B cell (primary cell): ENCODE results near the gene SLC7A1. TPM values are rescaled to one million over a fixed set of nuclear protein-coding genes. Genes with fewer than 3 reads are reported as not detected.

Experiments used
- ATAC-seq: fragments of 200-7000 bp; cut with Tn5 transposase; one replicate; pipeline ENCODE4 v1.10.0; 2021; ENCODE audit warnings: low read depth, mild to moderate bottlenecking, moderate number of reproducible peaks, moderate library complexity
- CTCF ChIA-PET: fragments of 350-600 bp; sonication (Branson Sonifier 250); formaldehyde crosslinking; loops from one replicate; lab custom pipeline; 2021; ENCODE audit warnings: antibody characterized with exemption, inconsistent platforms; lab: Charles Lee
- POLR2A ChIA-PET: fragments of 350-600 bp; sonication (Branson Sonifier 250); formaldehyde crosslinking; loops from one replicate; lab custom pipeline; 2021; ENCODE audit warnings: antibody characterized with exemption; lab: Charles Lee
- DNase-seq: peaks from one replicate; pipeline ENCODE4 v3.0.0; 2013
- H2AFZ ChIP-seq: 2 replicates; pipeline ENCODE4 v1.6.1; 2012; ENCODE audit warnings: mild to moderate bottlenecking, low read depth, low read length; ENCODE audit not compliant: insufficient read depth, poor library complexity, severe bottlenecking
- H3K27ac ChIP-seq, 2 donors: 1 replicate in 1 of 2; 2 replicates in 1 of 2; pipeline ENCODE4 v1.5.1; 2012 to 2013; ENCODE audit warnings: low read length in 2 of 2, mild to moderate bottlenecking in 2 of 2, moderate library complexity in 1 of 2
- H3K27me3 ChIP-seq, 4 experiments: fragments of 200-600 bp in 1 of 4; sonication (generic) in 1 of 4; replicated peaks in 1 of 4; 1 replicate in 2 of 4; 2 replicates in 2 of 4; pipeline versions ENCODE4 v1.6.1 to v1.7.0; 2013 to 2016; ENCODE audit warnings: low read length in 3 of 4, mild to moderate bottlenecking in 2 of 4, mixed read lengths in 1 of 4, moderate library complexity in 1 of 4; ENCODE audit not compliant: insufficient read depth in 4 of 4, control insufficient read depth in 3 of 4; ENCODE audit errors: control extremely low read depth in 1 of 4
- H3K36me3 ChIP-seq, 2 experiments: replicated peaks in 1 of 2; 1 replicate in 1 of 2; 2 replicates in 1 of 2; pipeline versions ENCODE4 v1.6.1 to v1.7.1; 2013; ENCODE audit warnings: low read length in 1 of 2; ENCODE audit not compliant: insufficient read depth in 2 of 2, control insufficient read depth in 1 of 2; ENCODE audit errors: control extremely low read depth in 1 of 2, extremely low read depth in 1 of 2
- H3K4me1 ChIP-seq, 2 donors: fragments of 200-600 bp in 1 of 2; sonication (generic) in 1 of 2; 1 replicate in 1 of 2; 2 replicates in 1 of 2; pipeline versions ENCODE4 v1.5.1 to v1.6.1; 2013 to 2017; ENCODE audit warnings: low read length in 2 of 2; ENCODE audit not compliant: control insufficient read depth in 2 of 2, insufficient read depth in 2 of 2
- H3K4me2 ChIP-seq: replicated peaks from 2 replicates; pipeline ENCODE3; 2012; ENCODE audit warnings: mild to moderate bottlenecking, low read depth, low read length; ENCODE audit not compliant: poor library complexity, severe bottlenecking
- H3K4me3 ChIP-seq, 5 experiments: fragments of 200-600 bp in 1 of 5; sonication (generic) in 1 of 5; 1 replicate in 3 of 5; 2 replicates in 2 of 5; pipeline versions ENCODE4 v1.5.1 to v1.7.0; 2011 to 2016; ENCODE audit warnings: low read length in 4 of 5, mild to moderate bottlenecking in 4 of 5, low read depth in 2 of 5, control low read depth in 1 of 5, moderate library complexity in 1 of 5; ENCODE audit not compliant: insufficient read depth in 1 of 5; ENCODE audit errors: control extremely low read depth in 1 of 5, extremely low read depth in 1 of 5
- H3K79me2 ChIP-seq: fragments of 200-600 bp; sonication (generic); one replicate; pipeline ENCODE4 v1.6.0; 2016; ENCODE audit warnings: low read length; ENCODE audit not compliant: control insufficient read depth, insufficient read depth
- H3K9ac ChIP-seq: fragments of 200-600 bp; sonication (generic); 2 replicates; pipeline ENCODE4 v1.6.1; 2017; ENCODE audit warnings: mild to moderate bottlenecking, low read length, moderate library complexity
- H3K9me3 ChIP-seq, 3 donors: one replicate each; pipeline versions ENCODE4 v1.6.1 to v1.7.1; 2013; ENCODE audit warnings: low read length in 2 of 3; ENCODE audit not compliant: control insufficient read depth in 2 of 3, insufficient read depth in 1 of 3; ENCODE audit errors: control extremely low read depth in 1 of 3
- H4K20me1 ChIP-seq: 2 replicates; pipeline ENCODE4 v1.6.0; 2012; ENCODE audit warnings: mild to moderate bottlenecking, low read length; ENCODE audit not compliant: insufficient read depth, control insufficient read depth, poor library complexity, severe bottlenecking
- H3K27ac Mint-ChIP-seq: one replicate; pipeline ENCODE4 v1.8.0; 2021; ENCODE audit warnings: mixed read lengths
- H3K27me3 Mint-ChIP-seq: one replicate; pipeline ENCODE4 v1.8.0; 2021; ENCODE audit warnings: mixed read lengths
- H3K4me1 Mint-ChIP-seq: one replicate; pipeline ENCODE4 v1.8.0; 2021; ENCODE audit warnings: mixed read lengths
- H3K4me3 Mint-ChIP-seq: one replicate; pipeline ENCODE4 v1.8.0; 2021; ENCODE audit warnings: mixed read lengths
- H3K9me3 Mint-ChIP-seq: one replicate; pipeline ENCODE4 v1.8.0; 2022; ENCODE audit warnings: mixed read lengths; ENCODE audit not compliant: insufficient read depth
- CTCF ChIP-seq: fragments of 200-600 bp; IDR thresholded peaks from one replicate; pipeline ENCODE4 v1.8.0; 2022; ENCODE audit warnings: antibody characterized with exemption, mild to moderate bottlenecking
- EZH2 ChIP-seq: IDR thresholded peaks from 2 replicates; pipeline ENCODE4 v1.6.1; 2012; ENCODE audit warnings: borderline replicate concordance, low read depth, mild to moderate bottlenecking, moderate library complexity, low read length; ENCODE audit not compliant: insufficient read depth, poor library complexity, severe bottlenecking
- WGBS: methylation state at CpG from one replicate; pipeline ENCODE4 v1.1.5; 2013; ENCODE audit warnings: missing lambda C conversion rate; ENCODE audit not compliant: insufficient coverage; 5-methylcytosine and 5-hydroxymethylcytosine counted together
- intact Hi-C: fragments of 100-400 bp; cut with micrococcal nuclease; formaldehyde crosslinking; loops from one replicate; pipeline ENCODE4 v1.10.0; 2022
- polyA plus RNA-seq: library from polyadenylated mRNA; depleted of rRNA; stranded (reverse); fragments of >200 nt; gene quantifications from 2 replicates; pipeline ENCODE4 v1.2.3, GENCODE V29; 2012
- total RNA-seq, 2 donors: library from RNA; stranded (reverse); fragments of 120-200 nt in 1 of 2; gene quantifications; 1 replicate in 1 of 2; 2 replicates in 1 of 2; pipeline versions ENCODE4 v1.2.3 to v1.2.4, GENCODE V29; 2013 to 2022

SLC7A1 gene
- total and polyA plus RNA-seq, 2 donors (not counting 1 experiment from before 2014, with no cell fraction given): 3.3 to 23.1 TPM

GRCh38 chr13:29545988-29546387 lies 49.5 kb downstream of the SLC7A1 start:
- H3K9ac ChIP-seq: no peak overlapping the region
- H3K79me2 ChIP-seq: peaks cover 64% of the 10 kb centered on the region
- H3K4me2 ChIP-seq: no peak overlapping the region
- H3K4me1 ChIP-seq: no peaks in the 10 kb centered on the region
- H3K27me3 ChIP-seq: no peaks in the 10 kb centered on the region
- peaks cover 0 to 23% of the 10 kb centered on the region in 2 experiments for H3K36me3 ChIP-seq
- Mint-ChIP-seq H3K4me3 (no peak overlapping the region), H3K27ac (no peak overlapping the region), H3K27me3 (no peaks in the 10 kb centered on the region), H3K9me3 (no peaks in the 10 kb centered on the region), H3K4me1 (peaks cover 8% of the 10 kb centered on the region)
- no peak overlapping the region for H3K27ac ChIP-seq
- no peaks in the 10 kb centered on the region for H3K9me3 ChIP-seq
- TF ChIP-seq EZH2 (no peak), CTCF (no peak)
- DNase-seq (no peak), ATAC-seq (no peak)
- ChIA-PET CTCF (no interaction called here), POLR2A (no interaction called here)
- H3K4me3 ChIP-seq: no peak overlapping the region
- intact Hi-C loops: no loop called here
- no peaks in the 10 kb centered on the region for H4K20me1 ChIP-seq
- no peak overlapping the region for H2AFZ ChIP-seq
- 89% methylated on average over 5 of the region's 8 CpGs for WGBS

GRCh38 chr13:29543230-29544215 lies 52.0 kb downstream of the SLC7A1 start:
- Histone ChIP-seq H3K4me3 (no peak overlapping the region), H3K4me1 (no peaks in the 10 kb centered on the region), H3K9me3 (no peaks in the 10 kb centered on the region), H3K9ac (no peak overlapping the region), H3K36me3 (peaks cover 0 to 3% of the 10 kb centered on the region in 2 experiments), H3K27me3 (no peaks in the 10 kb centered on the region), H4K20me1 (no peaks in the 10 kb centered on the region), H2AFZ (no peak overlapping the region), H3K4me2 (no peak overlapping the region), H3K27ac (no peak overlapping the region), H3K79me2 (peaks cover 46% of the 10 kb centered on the region)
- no peak overlapping the region for H3K27ac Mint-ChIP-seq
- intact Hi-C loops: no loop called here
- 88% methylated on average over 8 of the region's 16 CpGs for WGBS
- peaks cover 11% of the 10 kb centered on the region for H3K4me1 Mint-ChIP-seq
- ChIA-PET CTCF (no interaction called here), POLR2A (no interaction called here)
- H3K4me3 Mint-ChIP-seq: no peak overlapping the region
- H3K27me3 Mint-ChIP-seq: no peaks in the 10 kb centered on the region
- H3K9me3 Mint-ChIP-seq: no peaks in the 10 kb centered on the region
- DNase-seq: no peak
- TF ChIP-seq CTCF (no peak), EZH2 (no peak)
- ATAC-seq: peak; percentile 28
